Renal cortex interstitium (tissue), 11 donors: ENCODE results near the gene TMPRSS11A. TPM values are rescaled to one million over a fixed set of nuclear protein-coding genes. Genes with fewer than 3 reads are reported as not detected.

Source experiments
- DNase-seq, 11 donors: peaks; one replicate each; pipeline ENCODE4 v3.0.0-alpha.2; 2013; ENCODE audit warnings: low read depth in 9 of 11, low spot score in 4 of 11; ENCODE audit errors: extremely low read depth in 1 of 11
- polyA plus RNA-seq, 3 donors: library from polyadenylated mRNA; unstranded; fragments of 120-200 nt; gene quantifications; one replicate each; pipeline ENCODE4 v1.2.1, GENCODE V29; 2013; ENCODE audit not compliant: insufficient read length in 3 of 3

TMPRSS11A gene
- polyA plus RNA-seq, 3 donors, result not detected

DNA sequence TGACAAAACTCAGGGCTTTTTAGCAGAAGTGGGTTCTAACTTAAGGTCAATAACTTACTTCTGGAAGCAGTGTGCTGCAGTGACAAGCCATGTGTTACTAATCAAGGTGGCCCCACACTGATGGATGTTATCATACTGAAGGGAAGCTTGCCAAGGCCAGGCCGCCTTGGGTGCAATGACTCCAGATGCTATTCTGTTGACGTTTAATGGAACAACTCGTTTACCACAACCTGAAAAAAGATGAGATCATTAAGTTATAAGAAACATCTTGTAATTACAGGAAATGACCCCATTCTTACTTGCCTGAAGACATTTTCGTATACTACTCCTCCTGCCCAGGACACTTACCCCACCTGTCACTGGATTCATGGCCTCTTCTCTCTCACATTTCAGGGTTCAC is 40.6 kb downstream of the TMPRSS11A start:
- DNase-seq, result no peak

DNA sequence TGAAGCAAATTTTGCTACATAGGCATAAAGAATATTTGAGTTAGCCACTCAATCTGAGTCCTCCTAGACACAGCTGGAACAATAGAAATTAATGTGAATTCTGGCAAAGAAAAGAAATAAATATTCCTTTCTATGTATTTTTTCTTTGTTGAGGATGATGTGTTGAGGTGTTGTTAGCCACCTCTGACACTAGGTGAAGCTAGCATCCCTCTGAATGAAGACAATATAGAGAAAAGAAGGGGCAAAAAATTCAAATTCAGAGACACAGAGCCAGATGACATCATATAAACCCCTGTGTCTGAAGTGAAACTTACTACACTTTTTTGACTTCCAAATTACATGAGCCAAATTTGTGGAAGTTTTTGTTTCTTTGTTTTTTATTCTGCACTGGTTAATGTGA is 44.9 kb downstream of the TMPRSS11A start:
- DNase-seq, result no peak

DNA sequence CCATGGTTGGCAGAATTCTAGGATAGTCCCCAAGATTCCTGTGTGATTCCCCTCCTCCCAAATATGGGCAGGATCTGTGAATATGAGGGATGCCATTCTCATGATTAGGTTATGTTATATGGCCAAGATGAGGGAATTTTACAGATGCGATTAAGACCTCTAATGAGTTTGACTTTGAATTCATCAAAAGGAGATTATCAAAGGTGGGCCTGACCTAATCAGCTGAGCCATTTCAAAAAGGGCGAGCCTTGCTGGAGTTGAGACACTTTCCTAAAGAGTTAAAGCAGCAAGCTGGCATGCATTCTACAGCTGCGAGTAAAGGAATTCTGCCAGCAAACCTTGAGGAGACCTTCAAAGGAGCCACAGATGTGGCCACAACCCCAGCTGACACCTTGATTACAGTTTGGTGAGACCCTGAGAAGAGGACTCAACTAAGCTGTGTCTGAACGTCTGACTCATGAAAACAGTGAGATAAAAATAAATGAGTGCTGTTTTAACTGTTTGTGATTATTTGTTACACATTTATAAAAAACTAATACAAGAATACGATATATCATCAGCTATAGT is 47.8 kb downstream of the TMPRSS11A start:
- no peak for DNase-seq

DNA sequence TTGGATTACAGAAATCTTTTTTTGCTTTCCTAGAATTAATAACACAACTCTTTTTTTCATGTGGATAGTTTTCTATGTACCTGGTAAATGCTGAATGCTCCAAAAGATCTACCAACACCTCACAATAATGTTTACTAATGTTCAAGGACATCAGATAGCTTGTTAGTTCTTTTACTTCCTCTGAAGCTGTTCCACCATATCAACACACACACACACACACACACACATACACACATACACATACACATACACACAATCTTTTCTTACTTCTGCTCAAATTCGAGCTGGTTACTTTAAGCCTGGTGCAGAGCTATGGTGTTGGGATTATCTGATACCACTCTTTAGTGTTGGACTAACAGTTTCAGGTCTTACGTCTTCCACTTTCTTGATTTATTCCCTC is 51.2 kb downstream of the TMPRSS11A start:
- DNase-seq, result no peak

DNA sequence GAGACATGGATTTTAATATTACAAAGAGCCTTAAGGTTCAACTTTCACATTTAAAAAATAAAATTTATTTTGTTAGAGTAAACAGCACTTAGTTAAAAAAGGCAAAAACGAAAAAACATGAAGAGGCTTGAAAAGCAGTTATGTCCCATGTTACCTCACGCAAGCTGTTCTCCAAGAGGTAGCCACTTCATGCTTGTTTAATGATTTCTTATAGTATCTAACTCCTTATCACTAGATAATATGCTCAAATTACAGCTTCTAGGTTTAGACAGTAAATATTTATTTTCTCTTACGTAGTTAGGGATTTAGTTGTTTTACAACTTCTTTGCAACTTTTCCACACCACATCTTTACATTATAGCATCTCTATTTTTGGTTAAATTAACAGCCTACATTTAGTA is 51.7 kb downstream of the TMPRSS11A start:
- DNase-seq, result no peak

DNA sequence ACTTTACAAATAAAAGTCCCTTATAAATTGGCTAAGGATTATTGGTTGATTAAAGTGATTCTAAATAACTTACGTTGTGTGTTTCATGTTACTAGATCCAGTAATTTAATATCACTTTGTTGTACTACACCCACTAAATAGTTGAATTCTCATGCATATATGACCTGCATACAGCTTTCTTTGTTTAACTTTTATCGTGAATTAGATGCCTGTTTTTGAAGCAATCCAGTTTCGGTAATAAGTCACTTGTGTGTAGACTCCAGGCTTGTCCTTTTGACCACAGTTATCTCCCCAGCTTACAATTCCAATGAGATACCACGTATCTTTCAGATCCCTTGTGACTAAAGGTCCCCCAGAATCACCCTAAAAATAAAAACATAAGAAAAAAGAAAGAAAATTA is 52.2 kb downstream of the TMPRSS11A start:
- no peak for DNase-seq

DNA sequence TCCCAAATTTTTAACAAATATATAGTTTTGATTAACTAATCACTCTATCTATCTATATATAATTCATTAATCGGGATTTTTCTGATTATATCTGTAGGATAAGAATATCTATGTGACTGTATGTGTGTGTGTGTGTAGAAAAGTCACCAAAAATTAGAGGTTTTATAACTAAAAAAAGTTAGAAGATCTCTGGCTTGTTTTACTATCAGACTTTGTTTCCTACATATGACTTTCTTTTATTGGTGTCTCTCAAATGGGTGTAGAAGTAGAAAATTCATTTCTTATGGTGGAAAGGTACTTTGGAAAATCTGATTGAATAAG is 52.7 kb downstream of the TMPRSS11A start:
- DNase-seq, result no peak

DNA sequence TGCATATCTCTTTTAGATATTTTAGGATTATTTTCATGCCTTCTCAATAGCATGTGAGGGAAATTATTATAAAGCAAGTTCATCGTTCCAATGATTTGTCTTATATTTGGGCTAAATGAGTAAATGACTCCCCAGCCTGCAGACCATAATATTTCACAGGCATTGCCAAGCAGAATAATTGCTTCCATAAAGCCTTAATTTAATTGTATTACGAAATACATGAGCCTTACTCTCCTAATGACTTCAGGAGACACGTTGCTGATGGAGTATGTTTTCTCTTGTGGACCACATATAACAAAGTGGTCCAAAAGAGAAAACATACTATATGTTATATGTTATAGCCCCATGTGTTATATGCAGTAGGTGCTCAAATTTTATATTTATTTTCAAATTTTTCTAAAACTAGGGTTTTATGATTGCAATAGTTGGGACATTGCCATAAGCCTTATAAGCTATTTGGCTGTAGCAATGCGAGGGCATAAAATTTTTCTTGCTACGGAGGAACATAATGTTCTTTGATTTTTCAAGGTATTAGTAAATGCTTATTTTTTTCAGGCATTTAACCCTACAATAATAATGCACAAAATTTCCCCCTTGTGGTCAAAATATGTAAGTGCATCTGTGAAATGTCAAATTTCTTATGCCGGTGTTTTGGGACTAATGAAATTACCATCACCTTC is 53.2 kb downstream of the TMPRSS11A start:
- DNase-seq, result no peak

DNA sequence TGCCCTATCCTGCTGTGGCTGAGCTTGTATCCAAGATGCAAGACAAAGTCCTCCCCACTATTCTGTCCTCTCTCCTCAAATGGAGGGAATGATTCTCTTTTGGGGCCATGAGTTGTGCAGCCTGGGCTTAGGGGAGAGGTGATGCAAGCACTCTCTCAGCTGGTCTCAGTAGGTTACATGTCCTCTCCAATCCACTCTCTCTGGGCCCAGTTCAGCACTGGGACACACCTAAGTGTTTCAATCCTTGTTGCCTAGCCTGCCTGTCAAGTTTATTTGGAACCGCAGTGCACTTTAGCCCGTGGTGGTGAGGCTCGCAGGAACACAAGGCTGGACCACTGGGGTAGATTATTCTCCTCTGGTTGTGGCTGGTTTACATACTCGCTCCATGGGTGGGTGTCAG is 55.6 kb downstream of the TMPRSS11A start:
- DNase-seq, result no peak

DNA sequence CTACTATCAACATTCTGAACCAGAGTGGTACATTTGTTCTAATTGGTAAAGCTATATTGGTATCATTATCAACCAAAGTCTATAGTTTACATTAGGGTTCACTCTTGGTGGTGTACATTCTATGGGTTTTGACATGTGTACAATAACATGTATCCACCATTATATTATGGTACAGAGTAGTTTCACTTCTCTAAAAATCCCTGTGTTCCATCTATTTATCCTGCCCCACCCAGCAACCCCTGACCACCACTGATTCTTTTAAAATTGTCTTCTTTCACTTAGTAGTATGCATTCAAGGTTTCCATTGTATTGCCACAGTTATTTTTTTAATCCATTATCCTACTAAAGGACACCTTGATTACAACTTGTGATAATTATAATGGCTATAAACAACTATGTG is 64.2 kb downstream of the TMPRSS11A start:
- no peak for DNase-seq

DNA sequence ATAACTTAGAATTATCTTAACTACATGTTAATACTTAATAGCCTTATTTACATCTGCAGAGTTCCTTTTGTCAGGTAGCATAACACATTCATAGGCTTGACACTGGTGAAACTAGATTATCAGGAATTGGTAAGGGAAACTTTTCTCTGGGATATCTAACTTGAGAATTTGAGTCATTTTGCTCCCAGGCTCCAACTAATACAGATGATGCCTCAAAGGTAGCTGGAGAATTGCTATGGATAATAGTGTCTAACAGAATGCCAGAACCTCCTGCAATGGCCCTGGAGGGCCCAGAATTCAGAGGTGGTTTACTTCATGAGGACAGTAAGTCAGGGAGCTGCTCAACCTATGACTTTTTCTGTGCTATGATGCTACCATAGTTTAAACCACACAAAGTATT is 65.6 kb downstream of the TMPRSS11A start:
- no peak for DNase-seq

DNA sequence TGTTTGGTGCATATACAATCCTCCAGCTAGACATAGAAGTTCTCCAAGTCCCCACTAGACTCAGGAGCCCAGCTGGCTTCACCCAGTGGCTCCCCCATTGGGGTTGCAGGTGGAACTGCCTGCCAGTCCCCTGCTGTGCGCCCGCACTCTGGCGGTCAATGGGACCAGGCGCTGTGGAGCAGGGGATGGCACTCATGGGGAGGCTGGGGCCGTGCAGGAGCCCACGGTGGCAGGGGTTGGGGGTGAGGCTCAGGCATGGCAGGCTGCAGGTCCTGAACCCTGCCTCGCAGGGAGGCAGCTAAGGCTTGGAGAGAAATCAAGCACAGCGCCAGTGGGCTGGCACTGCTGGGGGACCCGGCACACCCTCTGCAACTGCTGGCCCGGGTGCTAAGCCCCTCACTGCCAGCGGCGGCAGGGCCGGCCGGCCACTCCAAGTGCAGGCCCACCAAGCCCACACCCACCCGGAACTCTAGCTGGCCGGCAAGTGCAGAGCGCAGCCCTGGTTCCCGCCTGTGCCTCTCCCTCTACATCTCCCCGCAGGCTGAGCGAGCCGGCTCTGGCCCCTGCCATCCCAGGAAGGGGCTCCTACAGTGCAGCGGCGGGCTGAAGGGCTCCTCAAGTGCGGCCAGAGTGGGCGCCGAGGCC is 66.8 kb downstream of the TMPRSS11A start:
- no peak for DNase-seq

DNA sequence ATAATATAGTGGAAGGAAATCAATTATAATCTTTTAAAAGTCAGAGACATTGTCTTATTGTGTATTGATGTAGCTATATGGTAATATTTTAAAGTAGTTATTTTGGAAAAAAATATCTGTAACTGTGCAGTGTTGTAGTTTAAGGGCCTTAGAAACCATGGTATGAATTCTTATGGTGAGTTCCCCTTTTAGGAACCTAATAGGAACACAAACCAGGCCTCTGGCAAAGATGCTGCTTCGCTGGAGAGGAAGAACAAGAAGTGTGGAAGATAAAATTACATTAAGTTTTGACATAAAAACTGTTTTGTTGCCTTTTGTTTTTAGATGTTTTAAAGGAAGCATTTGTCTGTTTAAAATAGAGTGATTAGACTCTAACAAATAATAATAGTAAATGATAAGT is 68.6 kb downstream of the TMPRSS11A start:
- no peak for DNase-seq

DNA sequence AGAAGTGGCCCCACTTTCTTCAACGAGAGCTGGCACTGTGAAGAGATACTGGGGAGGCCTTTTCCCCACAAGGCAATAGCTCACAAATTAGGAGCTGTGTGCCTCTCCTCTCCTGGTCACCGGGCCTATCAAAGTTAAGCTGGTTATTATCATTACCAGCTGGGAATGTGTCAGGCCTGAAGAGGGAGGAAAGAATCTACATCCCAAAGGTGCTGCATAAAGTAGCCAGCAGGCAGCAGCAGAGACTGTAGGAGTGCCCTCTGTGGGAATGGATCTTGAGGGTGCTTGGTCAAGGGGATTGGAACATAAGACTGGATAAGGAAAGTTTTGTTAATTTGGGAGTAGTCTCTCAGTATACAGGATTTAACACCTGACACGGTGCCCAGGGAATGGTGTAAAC is 70.4 kb downstream of the TMPRSS11A start:
- DNase-seq, result no peak

DNA sequence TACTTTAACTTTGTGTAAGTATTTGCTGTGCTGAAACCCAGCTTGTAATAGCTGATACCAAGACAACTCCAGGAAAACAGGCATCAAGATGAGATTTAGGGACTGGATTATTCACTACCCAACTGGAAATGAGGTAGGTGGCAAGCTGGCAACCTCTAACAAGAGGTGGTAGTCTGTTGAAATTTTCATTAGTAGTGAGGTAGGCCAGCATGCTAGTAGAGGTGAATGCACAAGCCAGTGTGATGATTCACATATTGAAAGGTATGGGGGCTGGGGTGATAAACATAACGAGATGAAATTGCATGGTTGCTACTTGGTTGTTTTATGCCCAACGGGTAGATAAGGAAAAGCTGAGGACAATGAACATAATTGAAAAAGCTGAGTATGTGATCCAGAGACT is 71.0 kb downstream of the TMPRSS11A start:
- no peak for DNase-seq

DNA sequence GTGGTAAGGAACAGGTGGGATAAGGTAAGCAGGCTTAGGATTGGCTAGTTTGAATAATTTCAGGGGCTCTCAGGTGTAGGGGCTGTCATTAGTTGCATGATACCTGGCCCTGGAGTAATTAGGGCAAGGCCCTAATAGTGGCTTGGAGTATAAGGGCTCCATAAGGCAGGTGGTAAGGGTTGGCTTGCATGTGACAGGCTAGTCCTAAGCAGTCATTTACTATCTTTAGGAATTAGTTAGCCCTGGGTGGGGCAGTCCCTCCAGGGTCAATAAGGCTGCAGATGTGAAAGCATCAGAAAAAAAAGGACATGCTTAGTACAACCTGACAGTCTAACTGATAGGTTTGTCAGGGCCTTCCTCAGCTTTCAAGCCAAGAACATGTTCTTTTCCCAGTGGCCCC is 71.6 kb downstream of the TMPRSS11A start:
- no peak for DNase-seq

DNA sequence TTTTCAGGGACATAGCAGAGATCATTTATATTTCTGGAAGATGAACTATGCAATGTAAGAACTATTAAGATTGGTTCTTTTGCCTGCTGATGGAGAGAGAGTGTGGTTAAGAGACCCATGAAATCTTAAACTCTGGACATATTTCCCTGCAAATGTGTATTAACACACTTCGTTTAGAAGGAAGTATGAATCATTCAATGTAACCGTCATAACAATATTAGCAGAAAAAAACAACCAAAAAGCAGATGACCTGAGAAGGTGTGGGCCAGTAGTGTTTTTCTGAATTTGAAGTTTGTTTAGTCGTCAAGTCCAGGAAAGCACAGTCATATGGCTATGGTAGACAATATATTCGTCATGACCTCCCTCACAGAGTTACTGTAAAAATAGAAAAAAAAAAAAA is 77.0 kb downstream of the TMPRSS11A start:
- no peak for DNase-seq

DNA sequence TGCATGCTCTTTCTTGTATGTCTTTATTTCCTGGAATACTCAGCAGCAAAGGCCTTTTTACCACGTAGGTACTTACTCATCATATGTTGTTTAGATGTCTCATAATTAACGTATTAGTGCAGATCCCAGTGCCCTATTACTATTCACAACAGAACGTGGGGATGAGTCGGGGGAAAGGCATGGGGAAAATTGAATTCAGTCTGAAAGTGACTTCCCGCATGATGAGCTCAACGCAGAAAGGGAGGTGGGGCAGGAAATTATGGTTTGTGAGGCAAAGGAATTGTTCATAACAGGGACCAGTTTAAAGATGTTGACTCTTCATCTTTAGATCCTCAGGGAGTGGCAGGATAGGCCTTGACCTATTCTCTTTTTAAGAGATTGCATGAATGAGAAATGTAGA is 77.5 kb downstream of the TMPRSS11A start:
- no peak for DNase-seq

DNA sequence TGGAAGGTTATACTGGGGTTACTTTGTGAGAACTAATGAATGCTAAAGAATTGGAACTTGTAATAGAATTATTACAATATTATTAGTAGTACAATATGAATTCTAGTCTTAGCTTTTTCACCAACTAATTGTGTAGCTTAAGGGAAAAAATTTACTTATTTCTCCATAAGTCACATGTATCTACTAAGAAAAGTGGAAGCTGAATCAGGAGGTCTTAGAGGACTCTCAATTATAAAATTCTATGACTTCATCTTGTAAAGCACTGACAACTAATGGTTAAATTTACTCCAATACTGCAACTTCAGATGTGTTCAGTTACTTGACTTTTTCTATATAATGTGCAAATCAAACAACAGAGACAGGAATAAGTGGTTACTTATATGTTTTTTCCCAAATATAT is 78.6 kb downstream of the TMPRSS11A start:
- no peak for DNase-seq

DNA sequence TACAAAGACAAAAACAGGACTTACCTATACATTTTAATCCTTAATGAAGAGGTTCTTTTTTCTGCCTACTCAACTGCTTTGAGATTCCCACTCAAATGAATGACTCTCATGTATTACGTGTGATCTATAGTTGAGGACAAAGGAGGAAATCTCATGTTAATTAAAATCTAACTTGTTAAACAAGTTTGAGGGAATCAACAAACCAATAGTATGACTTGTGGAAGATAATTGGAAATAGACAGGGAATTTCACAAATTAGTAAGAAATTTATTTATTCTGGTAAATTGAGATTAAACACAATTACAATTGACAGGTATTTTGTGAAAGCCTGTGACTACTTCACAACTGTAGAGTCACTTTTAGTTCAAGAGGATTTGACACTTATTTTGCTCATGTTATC is 79.4 kb downstream of the TMPRSS11A start, which contains the start of gene TMPRSS11D:
Gene TMPRSS11D (minus strand): TSS at position 101 of the 400 bp plus-strand sequence. CDS start 69 bp downstream, at position 32.
- DNase-seq, result no peak

DNA sequence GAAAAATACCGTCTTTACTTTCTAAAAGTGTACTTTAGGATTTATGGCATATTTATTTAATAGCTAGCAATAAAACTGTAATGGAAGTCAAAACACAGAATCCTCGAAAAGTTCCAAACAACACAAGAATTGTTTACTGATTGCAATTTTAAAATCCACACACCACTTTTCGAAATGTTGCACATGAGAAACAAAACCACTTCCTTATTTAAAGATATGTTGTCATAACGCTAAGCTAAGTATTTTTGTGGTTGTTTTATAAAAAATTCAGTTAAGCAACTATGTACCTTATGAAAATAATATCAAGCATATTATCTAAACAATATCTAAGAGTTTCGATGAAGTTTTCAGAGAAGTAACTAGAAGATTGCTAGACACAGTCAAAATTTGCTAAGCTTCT is 79.8 kb downstream of the TMPRSS11A start:
- no peak for DNase-seq
